Neural progenitor cell (in vitro differentiated cells): ENCODE data around the gene VAV3. TPM values are rescaled to one million over a fixed set of nuclear protein-coding genes. Genes with fewer than 3 reads are reported as not detected.

Experiments used
- DNase-seq: peaks from one replicate; pipeline ENCODE4 v3.0.0-alpha.2; 2016; ENCODE audit warnings: low spot score
- H2AFZ ChIP-seq: fragments of 200-600 bp; sonication (generic); replicated peaks from 2 replicates; pipeline ENCODE4 v1.6.1; 2016; ENCODE audit warnings: antibody characterized with exemption
- H3F3A ChIP-seq: fragments of 200-600 bp; sonication (generic); 2 replicates; pipeline ENCODE4 v1.6.1; 2016; ENCODE audit warnings: antibody characterized with exemption, low read depth
- H3K27ac ChIP-seq: fragments of 200-600 bp; sonication (generic); 2 replicates; pipeline ENCODE4 v1.5.1; 2016; ENCODE audit warnings: mild to moderate bottlenecking
- H3K27me3 ChIP-seq: fragments of 200-600 bp; sonication (generic); 2 replicates; pipeline ENCODE4 v1.6.1; 2016; ENCODE audit warnings: mild to moderate bottlenecking, moderate library complexity
- H3K36me3 ChIP-seq: fragments of 200-600 bp; sonication (generic); 2 replicates; pipeline ENCODE4 v1.5.1; 2016
- H3K4me1 ChIP-seq: fragments of 200-600 bp; sonication (generic); 2 replicates; pipeline ENCODE4 v1.6.1; 2016; ENCODE audit warnings: mixed run types
- H3K4me2 ChIP-seq: fragments of 200-600 bp; sonication (generic); 2 replicates; pipeline ENCODE4 v1.6.1; 2016
- H3K4me3 ChIP-seq: fragments of 200-600 bp; sonication (generic); 2 replicates; pipeline ENCODE4 v1.5.1; 2016
- H3K79me2 ChIP-seq: fragments of 200-600 bp; sonication (generic); 2 replicates; pipeline ENCODE4 v1.6.1; 2016; ENCODE audit warnings: low read depth
- H3K9ac ChIP-seq: fragments of 200-600 bp; sonication (generic); 2 replicates; pipeline ENCODE4 v1.6.1; 2016
- H3K9me3 ChIP-seq: fragments of 200-600 bp; sonication (generic); 2 replicates; pipeline ENCODE4 v1.5.1; 2016; ENCODE audit warnings: low read depth
- H4K20me1 ChIP-seq: fragments of 200-600 bp; sonication (generic); 2 replicates; pipeline ENCODE4 v1.6.1; 2016; ENCODE audit warnings: low read depth
- H3K27ac Mint-ChIP-seq: 3 replicates; pipeline ENCODE4 v1.8.0; 2021; ENCODE audit warnings: mixed read lengths
- H3K27me3 Mint-ChIP-seq: 2 replicates; pipeline ENCODE4 v1.8.0; 2022; ENCODE audit warnings: low read depth, mild to moderate bottlenecking, inconsistent platforms, moderate library complexity, mixed read lengths; ENCODE audit not compliant: insufficient read depth
- H3K36me3 Mint-ChIP-seq: 3 replicates; pipeline ENCODE4 v1.8.0; 2021; ENCODE audit warnings: mixed read lengths
- H3K4me1 Mint-ChIP-seq: 3 replicates; pipeline ENCODE4 v1.8.0; 2021; ENCODE audit warnings: mixed read lengths
- H3K4me3 Mint-ChIP-seq: 3 replicates; pipeline ENCODE4 v1.8.0; 2021; ENCODE audit warnings: mild to moderate bottlenecking, moderate library complexity, mixed read lengths
- H3K9me3 Mint-ChIP-seq: 3 replicates; pipeline ENCODE4 v1.8.0; 2020; ENCODE audit warnings: mixed read lengths
- CTCF ChIP-seq: fragments of 200-600 bp; sonication (generic); IDR thresholded peaks from 2 replicates; pipeline ENCODE4 v1.5.1; 2017; ENCODE audit warnings: antibody characterized with exemption, mild to moderate bottlenecking
- EZH2 ChIP-seq: fragments of 200-600 bp; sonication (generic); IDR thresholded peaks from 2 replicates; pipeline ENCODE4 v1.6.1; 2017; ENCODE audit warnings: antibody characterized with exemption, mild to moderate bottlenecking, moderate library complexity
- EZH2phosphoT487 ChIP-seq: fragments of 200-600 bp; sonication (generic); IDR thresholded peaks from 2 replicates; pipeline ENCODE4 v1.6.1; 2017; ENCODE audit warnings: antibody characterized with exemption
- total RNA-seq: library from RNA; depleted of rRNA; stranded (reverse); fragments of >200 nt; gene quantifications from 2 replicates; pipeline ENCODE4 v1.2.3, GENCODE V29; 2015; ENCODE audit warnings: low replicate concordance

Gene VAV3
- total RNA-seq, 1 donor from 2014 or later: 1.7 TPM

- Histone ChIP-seq H3K27ac (no peak overlapping the region), H3K4me2 (no peak overlapping the region), H3K9me3 (no peaks in the 10 kb centered on the region), H3K27me3 (no peaks in the 10 kb centered on the region), H2AFZ (no peak overlapping the region), H3K36me3 (no peaks in the 10 kb centered on the region), H3K9ac (no peak overlapping the region), H3K79me2 (no peaks in the 10 kb centered on the region), H3F3A (no peaks in the 10 kb centered on the region), H4K20me1 (no peaks in the 10 kb centered on the region), H3K4me3 (no peak overlapping the region), H3K4me1 (peaks cover 13% of the 10 kb centered on the region)
- Mint-ChIP-seq H3K36me3 (no peaks in the 10 kb centered on the region), H3K4me1 (no peaks in the 10 kb centered on the region), H3K27ac (no peak overlapping the region), H3K27me3 (no peaks in the 10 kb centered on the region), H3K9me3 (no peaks in the 10 kb centered on the region), H3K4me3 (no peak overlapping the region)
- TF ChIP-seq CTCF (no peak), EZH2phosphoT487 (no peak), EZH2 (no peak)
- DNase-seq: no peak
These were observed 367.7 kb downstream of the VAV3 start for GRCh38 chr1:107597290-107597689.

- Histone ChIP-seq H3K9me3 (no peaks in the 10 kb centered on the region), H2AFZ (no peak overlapping the region), H3K36me3 (no peaks in the 10 kb centered on the region), H4K20me1 (no peaks in the 10 kb centered on the region), H3K79me2 (no peaks in the 10 kb centered on the region), H3F3A (no peaks in the 10 kb centered on the region), H3K27me3 (no peaks in the 10 kb centered on the region), H3K4me1 (peaks cover 14% of the 10 kb centered on the region), H3K4me2 (no peak overlapping the region), H3K27ac (no peak overlapping the region), H3K9ac (no peak overlapping the region), H3K4me3 (no peak overlapping the region)
- no peak overlapping the region for H3K27ac Mint-ChIP-seq
- H3K4me3 Mint-ChIP-seq: no peak overlapping the region
- H3K36me3 Mint-ChIP-seq: no peaks in the 10 kb centered on the region
- H3K4me1 Mint-ChIP-seq: no peaks in the 10 kb centered on the region
- DNase-seq: no peak
- H3K27me3 Mint-ChIP-seq: no peaks in the 10 kb centered on the region
- H3K9me3 Mint-ChIP-seq: no peaks in the 10 kb centered on the region
- TF ChIP-seq EZH2 (no peak), EZH2phosphoT487 (no peak), CTCF (no peak)
These were observed 370.4 kb downstream of the VAV3 start for GRCh38 chr1:107594536-107594935.

GRCh38 chr1:107593501-107594209 is 371.3 kb downstream of the VAV3 start:
- no peaks in the 10 kb centered on the region for H3K79me2 ChIP-seq
- H3K4me3 Mint-ChIP-seq: no peak overlapping the region
- no peak overlapping the region for H3K27ac Mint-ChIP-seq
- no peaks in the 10 kb centered on the region for H4K20me1 ChIP-seq
- H3K4me1 ChIP-seq: peaks cover 14% of the 10 kb centered on the region
- no peak overlapping the region for H3K4me3 ChIP-seq
- no peak overlapping the region for H2AFZ ChIP-seq
- no peaks in the 10 kb centered on the region for H3K36me3 Mint-ChIP-seq
- no peaks in the 10 kb centered on the region for H3K9me3 Mint-ChIP-seq
- no peak for TF ChIP-seq CTCF
- TF ChIP-seq EZH2: no peak
- TF ChIP-seq EZH2phosphoT487: no peak
- H3K9me3 ChIP-seq: no peaks in the 10 kb centered on the region
- H3K4me1 Mint-ChIP-seq: no peaks in the 10 kb centered on the region
- H3K27me3 ChIP-seq: no peaks in the 10 kb centered on the region
- no peak for DNase-seq
- no peak overlapping the region for H3K27ac ChIP-seq
- no peaks in the 10 kb centered on the region for H3K27me3 Mint-ChIP-seq
- no peak overlapping the region for H3K4me2 ChIP-seq
- H3K36me3 ChIP-seq: no peaks in the 10 kb centered on the region
- H3F3A ChIP-seq: no peaks in the 10 kb centered on the region
- no peak overlapping the region for H3K9ac ChIP-seq
